ENCODE measurements around the gene FOXD1.
"Not testable (repeated sequence)": the region's sequence is repeated elsewhere in the genome, so short reads cannot be mapped to it uniquely, and the experiment has no call there.

The FOXD1 gene

DNA sequence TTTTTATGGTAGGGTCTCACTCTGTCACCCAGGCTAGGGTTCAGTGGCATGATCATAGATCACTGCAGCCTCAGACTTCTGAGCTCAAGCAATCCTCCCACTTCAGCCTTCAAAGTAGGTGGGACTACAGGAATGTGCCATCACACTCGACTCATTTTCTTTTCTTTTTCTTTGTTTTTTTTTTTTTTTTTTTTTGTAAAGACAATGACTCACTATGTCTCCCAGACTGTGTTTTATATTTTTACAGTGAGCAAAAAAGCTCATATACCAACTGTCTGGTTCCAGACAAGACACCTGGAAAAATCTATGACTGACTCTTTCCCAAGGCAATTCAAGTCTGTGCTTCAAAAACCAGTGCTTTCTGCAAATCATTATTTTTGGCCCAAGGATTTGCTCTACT lies 10.8 kb upstream of the FOXD1 start:
- DNase-seq, result no peak

DNA sequence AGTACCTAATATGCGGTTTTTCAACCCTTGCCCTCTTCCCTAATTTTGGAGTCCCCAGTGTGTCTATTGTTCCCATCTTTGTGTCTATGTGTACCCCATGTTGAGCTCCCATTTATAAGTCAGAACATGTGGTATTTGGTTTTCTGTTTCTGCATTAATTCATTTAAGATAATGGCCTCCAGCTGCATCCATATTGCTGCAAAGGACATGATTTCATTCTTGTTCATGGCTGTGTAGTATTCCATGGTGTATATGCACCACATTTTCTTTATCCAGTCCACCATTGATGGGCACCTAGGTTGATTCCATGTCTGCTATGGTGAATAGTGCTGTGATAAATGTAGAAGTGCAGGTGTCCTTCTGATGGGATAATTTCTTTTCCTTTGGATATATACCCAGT lies 7.9 kb upstream of the FOXD1 start:
- not testable (repeated sequence) for DNase-seq

DNA sequence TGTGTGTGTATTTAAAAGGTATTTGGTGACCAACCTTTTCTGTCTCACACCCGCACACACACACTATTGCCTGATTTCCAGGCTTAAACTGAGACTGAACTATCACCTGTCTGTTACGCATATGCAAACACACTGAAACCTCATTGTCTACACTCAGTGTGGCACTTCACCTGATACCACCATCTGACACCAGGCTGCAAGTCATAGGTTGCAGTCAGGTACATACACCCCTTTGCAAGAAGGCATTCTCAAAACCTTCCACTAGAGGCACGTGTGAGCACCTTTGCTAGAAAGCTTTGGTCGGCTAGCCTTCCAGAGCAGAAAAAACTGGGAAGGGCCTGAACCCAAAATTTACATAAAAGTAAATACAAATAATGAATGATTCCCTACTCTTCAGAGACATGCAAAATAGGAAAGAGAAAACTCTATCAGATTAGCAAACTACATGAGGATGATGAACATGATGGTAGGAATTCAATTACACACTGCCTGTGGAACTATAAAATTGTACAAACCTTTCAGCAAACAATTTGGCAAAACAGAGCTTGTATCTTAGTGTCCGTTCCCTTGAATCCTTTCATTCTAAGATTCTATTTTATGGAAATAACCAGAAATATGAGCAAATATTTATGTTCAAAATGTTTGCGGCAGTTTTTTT lies 5.9 kb upstream of the FOXD1 start:
- DNase-seq, result no peak

DNA sequence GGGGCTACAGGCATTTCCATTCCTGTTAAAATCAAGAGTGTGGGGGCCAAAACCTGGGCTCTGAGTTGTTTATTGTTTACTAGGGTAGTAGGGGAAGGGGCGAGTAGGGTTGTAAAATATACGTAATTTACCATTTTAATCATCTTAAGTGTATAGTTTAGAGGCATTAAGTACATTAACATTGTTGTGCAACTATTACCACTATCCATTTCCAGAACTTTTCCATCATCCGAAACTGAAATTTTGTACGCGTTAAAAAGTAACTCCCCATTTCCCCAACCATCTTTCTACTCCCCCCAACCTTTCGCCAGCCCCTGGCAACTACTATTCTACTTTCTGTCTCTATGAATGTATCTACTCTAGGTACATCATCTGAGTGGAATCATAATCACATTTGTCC lies 3.6 kb upstream of the FOXD1 start:
- DNase-seq, result no peak

DNA sequence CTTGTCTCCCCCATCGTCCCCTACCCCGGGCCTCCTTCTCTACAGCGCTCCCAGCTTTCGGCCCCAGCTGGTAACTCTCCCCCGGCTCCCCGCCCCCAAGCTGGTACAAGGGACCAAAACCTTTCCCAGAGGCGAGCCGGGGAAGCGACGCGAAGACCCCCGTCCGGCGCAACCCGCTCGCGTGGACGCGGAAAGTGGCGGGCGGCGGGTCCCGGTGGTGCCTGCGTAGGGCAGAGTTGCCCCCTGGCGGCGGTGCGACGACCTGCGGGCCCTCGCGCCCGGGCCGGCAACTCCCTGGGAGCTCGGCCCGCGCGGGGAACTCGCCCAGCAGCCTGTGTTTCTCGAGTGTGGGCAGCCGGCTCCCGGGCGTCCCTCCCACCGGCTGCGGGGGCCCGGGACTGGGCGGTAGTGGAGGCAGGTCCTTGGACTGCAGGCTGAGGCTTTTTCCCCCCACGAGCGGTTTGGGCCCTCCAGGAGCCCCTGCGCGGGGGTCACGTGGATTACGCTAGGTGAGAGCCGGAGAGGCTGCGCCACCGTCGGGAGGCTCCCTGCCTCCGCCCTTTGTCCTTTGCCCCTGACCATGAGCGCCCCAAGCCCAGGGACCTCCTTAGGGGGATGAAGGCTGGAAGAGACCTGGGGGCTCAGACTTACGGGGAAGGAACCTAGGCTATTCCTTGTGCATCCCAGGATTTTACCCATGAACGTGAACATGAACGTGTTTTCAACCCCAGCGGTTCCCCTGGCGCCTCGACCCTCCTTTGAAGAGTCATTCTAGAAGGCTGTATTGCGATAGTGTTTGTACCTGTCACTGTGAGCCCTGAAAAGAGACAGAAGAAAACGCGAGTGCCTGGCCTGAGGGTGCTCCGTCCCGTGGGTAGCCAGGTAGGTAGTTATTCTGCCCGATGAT lies 2.9 kb upstream of the FOXD1 start:
- DNase-seq, result no peak

DNA sequence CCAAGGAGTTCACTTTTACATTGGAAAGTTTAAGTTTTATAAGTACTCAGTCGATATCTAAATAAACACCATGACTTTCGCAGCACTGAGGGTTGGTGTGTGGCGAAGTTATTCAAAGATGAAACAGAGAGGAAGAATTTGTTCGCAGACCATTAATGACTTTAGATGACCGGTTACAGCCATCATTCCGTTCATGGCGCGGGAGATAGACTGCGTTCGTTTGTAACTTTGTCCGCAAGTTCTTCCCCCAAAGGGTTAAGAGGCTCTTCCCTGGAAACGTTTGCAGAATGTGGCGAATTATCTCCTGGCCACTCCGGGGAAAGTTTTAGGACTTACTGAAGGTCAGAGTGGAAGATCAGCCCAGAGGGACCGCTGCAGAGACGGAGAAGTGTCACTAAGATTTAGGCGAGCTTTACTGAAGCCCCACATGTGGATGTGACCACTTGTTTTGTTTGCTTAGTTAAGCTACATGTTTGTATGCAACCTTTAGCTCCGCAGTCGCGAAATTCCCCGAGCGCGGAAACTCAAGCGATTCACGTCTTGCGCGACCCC lies 2.2 kb upstream of the FOXD1 start:
- DNase-seq, result no peak

DNA sequence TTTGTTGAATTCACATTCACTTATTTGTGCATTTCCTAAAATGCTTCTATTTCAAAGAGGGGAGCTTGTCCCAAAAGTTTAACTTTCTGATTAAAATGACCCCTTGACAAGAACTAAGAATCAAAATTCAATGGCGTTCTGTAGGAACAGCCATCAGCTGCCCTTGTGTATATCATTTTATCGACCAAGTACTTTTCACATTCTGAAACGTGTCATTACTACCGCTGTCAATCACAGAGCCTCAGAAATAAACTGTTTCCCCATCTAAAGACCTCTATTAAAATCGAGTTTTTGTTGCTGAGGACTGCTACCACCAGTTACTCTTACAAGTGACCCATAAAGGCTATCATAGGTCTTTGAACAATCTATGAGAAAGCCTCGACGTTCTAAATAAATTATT lies 1.6 kb upstream of the FOXD1 start:
- DNase-seq, result no peak

DNA sequence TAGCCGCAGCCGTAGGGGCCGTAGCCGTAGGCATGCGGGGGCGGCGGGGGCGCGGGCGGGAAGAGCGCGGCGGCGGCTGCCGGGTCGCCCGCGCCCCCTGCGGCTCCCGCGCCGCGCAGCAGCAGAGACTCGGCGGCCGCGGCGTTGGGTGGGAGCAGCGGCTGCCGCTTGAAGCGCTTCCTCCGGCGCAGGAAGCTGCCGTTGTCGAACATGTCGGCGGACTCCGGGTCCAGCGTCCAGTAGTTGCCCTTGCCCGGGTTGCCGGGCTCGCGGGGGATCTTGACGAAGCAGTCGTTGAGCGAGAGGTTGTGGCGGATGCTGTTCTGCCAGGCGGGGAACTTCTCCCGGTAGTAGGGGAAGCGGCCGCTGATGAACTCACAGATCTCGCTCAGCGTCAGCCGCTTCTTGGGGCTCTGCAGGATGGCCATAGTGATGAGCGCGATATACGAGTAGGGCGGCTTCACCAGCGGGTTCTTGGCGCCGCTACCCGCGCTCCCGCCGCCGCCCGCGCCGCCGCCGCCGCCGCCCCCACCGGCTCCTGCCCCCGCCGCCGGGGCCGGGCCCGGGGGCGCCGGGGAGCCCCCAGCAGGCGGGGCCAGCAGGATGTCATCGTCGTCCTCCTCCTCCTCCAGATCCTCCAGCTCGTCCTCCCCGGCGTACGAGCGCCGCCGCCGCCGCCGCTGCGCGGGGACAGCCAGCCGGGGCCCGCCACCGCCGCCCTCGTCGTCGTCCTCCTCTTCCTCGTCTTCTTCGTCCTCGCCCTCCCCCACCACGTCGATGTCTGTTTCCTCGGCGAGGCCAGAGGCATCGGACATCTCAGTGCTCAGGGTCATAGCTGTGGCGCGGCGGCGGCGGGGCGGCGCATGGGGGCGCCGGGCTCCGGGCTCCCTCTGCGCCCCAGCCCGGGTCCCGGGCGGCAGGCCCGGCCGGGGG lies 781 bp downstream of the FOXD1 start:
- no peak for DNase-seq

DNA sequence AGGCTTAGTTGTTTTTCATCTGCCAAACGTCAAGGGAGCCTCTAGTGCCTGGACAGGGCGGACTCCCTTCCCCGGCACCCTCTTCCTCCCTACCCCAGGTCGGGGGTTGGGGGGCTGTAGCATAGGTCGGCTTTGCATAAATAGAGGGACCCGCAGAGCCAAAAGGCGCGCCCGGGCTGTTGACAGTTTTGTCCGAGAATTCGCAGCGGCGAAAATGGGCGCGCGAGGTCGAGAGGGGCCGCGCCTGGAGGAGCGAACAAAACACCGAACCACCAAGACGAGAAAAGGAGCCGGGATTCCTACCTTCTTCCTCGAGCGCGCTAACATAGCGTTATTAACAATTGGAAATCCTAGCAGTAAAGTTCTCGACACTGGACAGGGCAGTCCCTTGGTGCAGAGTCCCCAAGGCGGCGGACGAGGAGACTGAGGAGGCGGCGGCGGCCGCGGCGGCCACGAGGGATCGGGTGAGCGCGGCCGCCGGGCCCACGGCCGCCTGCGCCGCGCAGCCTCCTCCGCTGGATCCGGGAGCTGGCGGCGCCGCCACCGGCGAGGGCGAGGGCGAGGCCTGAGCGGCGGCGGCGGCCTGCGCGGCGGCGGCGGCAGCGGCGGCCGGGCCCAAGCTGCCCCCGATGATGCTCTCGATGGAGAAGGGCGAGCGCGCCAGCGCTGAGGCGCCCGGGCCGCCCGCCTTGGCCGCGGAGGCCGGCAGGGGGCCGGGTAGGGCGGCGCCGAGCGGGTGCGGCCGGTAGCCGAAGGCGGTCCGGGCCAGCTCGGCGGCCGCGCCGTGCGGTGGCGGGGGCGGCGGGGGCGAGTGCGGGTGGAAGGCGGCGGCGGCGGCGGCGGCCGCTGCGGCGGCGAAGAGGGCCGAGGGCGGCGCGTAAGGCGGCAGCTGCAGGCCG lies 1.7 kb downstream of the FOXD1 start:
- DNase-seq, result no peak

DNA sequence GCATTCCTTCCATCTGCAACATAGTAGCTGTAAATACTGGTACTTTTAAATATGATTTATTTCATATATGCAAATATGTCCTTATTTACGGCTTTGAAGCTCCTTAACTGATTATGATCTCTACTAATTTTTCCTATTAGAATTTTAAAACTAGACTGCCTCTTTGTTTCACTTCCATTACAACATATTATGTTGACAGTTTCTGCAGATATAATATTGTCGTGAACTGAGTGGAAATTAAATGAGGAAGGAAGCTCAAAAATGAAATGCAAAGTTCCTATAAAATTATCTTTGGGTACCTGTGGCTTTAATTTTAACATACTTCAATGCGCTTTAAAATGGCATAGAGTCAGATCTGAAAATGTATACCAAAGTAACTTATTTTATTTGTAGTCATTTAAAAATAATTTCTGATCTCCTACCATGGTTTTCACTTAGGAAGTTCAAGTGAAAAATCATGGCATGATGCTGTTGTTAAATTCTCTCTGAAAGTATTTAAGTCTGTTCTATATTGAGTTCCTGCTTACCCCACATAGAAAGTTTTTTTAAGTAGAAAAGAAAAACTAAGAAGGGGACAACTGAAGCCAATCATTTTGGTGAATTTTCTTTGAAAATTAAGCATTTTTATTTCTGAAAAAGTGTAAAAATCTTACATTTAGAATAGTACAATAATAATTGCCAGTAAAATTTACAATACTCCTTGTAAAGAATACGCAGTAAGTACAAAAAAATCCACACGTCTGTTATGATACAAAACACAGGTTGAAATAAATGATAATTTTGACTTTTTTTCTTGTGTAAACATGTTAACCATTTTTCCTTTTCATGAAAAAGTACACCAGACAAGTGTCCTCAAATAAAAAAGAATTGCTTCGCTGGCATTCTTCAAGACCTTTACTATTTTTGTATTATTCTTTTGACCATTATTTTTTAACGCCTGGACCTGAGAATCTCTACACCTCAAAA lies 2.6 kb downstream of the FOXD1 start:
- no peak for DNase-seq

DNA sequence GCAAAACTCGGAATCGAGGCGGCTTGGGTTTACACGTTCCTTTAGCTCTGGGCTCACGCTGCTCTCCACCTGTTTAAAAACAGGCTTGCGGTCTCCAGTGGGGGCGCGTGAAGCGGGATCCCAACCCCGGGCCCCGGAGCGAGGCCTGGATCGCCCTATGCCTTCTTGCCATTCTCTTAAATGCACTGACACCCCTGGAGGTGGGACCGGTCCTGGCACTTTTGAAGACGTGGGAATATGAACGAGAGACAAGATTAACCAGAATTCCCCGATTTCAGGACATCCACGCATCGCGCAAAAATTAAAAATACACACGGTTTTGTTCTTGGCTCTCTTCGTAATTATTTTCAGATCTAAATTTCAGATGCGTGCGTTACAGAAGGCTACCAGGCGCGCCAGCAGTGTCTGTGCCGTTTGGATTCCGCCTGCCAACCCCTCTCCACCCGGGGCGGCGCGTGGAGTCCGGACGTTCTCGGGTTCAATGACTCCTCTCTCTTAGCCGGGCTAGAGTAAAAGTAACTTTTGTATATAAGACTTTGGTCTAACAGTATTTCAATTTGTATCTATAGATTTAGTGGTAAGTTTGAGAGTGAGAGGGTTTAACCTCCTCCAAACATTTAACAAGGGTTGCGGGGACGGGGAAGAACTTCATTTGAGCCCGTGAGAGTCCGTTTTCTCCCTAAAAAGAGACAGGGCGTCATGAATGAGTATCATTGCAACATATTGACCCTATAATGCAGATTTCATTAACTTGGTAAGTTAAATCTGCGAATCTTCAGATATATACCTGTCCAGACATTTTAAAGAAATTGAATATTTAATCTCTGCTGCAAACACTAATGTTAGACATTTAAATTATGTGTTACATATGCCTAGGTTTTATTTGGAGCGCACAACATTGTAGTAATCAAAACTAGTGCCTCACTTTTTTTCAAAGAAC lies 3.8 kb downstream of the FOXD1 start:
- DNase-seq, result no peak

DNA sequence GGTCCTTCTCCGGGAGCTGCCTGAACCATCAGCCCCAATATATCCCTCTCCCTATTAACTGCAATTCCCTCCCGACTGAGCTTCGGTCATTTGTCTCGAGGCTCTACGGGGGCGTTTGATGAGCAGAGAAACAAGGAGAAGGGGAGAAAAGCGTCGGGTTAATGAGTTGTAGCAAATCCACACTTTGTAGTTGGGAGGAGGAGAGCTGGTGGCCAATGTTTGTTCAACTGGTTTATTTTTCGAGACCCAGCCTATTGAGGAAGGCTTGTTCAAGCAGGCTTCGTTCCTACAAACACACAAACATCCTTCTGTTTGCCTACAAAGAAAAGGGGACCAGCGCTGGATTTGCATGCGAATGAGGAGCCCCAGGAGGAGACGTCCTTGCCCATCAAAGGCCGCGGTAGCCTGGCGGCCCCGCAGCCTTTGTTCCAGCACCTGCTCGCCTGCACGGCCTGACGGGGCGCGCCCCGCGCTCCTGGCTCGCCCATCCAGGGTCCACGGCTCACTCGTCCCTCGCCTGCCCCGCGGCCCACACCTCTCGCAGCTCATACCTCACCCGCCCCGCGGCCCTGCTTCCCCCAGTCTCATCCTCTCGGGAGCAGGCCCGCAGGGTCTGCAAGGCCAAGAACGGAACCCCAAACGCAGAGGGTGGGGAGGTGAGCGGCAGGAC lies 4.6 kb downstream of the FOXD1 start:
- no peak for DNase-seq

DNA sequence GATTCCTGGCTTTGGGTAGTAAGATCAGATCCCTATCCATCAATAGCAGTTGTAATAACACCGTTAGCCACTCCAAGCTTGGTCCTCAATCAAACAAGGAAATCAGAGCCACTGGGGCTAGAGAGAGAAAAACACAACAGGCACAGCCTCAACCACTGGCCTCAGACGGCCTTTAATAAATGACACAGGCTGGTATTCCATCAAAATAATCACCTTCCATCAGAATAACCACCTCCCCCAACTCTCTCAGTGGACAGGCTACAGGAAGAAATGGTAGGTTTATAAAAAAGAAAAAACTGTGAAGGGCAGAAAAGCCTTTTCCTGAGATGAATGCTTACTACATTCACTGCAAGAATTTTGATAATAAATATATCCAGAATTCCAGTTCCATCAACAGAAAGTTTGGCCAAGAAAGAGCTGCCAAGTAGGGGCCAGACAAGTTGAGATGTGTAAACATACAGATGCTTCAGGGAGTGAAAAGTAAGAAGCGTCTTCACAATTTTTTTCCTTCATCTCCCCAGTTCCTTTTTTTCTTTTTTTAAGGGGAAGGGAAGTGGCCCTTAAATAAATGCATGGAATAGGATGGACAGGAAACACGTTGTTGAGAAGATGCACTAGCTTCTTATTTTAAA lies 5.5 kb downstream of the FOXD1 start:
- no peak for DNase-seq

DNA sequence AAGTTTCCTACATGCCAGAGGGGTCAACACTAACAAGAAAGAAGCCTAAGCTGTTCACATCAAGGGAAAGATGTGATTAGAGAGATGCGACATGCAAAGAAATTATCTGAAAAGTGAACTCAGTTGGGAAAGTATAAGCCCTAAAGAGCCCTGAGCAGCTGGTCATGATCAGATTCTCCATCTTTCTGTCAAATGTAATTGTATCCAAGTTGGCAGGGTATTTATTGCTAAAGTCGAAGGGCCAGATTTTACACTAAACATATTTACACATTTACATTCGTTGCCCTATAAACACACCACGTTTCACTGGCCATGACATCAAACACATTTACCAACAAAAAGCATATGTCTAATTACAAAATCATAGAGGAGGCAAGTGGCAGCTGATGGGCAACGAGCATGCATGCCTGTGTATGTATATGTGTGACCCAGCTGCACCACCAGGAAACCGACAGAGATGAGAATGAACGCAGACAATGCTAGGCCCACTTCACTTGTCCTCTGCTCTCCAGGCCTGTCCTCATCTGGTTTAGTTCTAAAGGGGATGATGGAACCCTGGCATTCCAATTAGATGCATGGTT lies 6.3 kb downstream of the FOXD1 start:
- DNase-seq, result no peak

DNA sequence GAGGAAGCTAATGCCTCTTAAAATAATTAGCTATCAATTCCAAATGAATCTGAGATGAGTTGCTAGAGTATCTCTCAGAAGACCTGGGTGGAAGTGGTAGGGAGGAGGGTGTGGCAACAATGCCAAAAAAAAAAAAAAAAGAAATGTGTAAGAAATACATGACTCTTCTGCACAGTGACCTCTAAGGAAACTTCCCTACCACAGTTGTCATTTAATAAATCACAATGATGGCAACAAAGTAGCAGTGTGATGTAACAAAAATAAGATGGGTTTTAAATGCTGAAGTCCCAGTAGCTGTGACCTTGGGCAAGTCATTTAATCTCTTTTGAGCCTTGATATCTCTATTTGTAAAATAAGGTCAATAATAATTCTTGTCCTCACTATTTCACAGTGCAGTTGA lies 7.2 kb downstream of the FOXD1 start:
- no peak for DNase-seq

DNA sequence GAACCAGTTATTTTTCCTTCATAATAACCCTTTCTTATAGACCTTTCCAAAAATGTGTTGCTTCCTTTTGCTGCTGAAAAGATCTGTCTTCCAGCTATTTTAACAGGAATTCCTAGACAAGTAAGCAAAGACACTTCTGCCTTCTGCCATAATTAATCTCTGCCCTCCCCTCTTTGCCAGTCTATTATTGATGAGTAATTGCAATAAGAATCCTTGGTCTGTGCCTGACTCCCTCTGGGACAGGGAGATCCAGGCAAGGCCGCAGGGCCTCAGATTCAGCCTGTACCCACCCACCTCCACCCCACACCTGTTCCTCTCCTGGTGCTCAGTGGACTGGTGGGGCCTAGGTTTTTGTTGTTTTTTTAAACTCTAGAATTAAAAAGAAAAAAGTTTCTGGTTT lies 8.3 kb downstream of the FOXD1 start:
- no peak for DNase-seq

DNA sequence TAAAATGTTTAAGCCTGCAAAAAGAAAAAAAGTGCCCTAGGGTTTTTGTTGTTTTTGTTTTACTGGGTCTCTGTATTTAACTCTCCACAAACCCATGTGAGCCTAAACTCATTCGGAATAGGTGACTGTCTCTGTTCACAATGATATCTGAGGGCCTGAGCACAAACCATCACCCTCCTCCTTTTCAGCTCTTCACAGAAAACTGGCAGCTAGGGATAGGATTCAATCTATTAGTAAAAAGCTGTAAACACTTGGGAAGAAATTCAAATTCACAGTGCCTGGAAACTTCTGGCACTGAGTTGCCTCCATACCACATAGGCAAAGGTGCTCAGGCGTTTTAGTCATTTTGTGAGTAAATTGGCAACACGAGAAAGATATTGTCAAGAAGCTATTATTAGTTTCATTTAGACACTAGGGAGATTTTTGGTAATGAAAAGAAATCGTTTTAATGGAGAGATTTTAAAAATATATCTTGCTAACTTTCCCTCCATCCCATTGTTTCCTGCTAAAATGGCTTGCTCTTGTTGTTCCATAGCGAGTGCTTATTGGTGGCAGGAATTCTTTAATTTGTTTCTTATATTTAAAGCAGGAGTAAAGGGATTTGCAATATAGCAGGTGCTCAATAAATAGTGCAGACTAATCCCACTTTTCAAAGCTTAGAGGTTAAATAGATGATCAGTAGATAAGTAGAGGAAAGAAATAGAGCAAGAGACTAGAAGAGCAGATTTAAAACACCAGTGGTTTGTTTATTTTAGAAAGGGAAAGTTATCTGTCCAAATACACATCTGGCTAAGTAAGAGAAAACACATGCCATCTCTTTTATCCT lies 9.7 kb downstream of the FOXD1 start:
- no peak for DNase-seq
